Activated T-cell treated with anti-CD3 and anti-CD28 coated beads for 48 hours (primary cell): ENCODE measurements around the gene ZBTB17.
"Not testable (repeated sequence)": the region's sequence is repeated elsewhere in the genome, so short reads cannot be mapped to it uniquely, and the experiment has no call there.

Experiments used
- DNase-seq: peaks from one replicate; pipeline ENCODE4 v3.0.0-alpha.2; 2020; ENCODE audit warnings: low read depth

ZBTB17 gene

GRCh38 chr1:15988856-15989736, 13.2 kb upstream of the ZBTB17 start:
- no peak for DNase-seq

GRCh38 chr1:15985611-15986297, 9.9 kb upstream of the ZBTB17 start:
- no peak for DNase-seq

- no peak for DNase-seq
These were observed 7.4 kb upstream of the ZBTB17 start for GRCh38 chr1:15983275-15983674.

- DNase-seq, result no peak
These were observed 5.8 kb upstream of the ZBTB17 start for GRCh38 chr1:15981679-15982078.

- DNase-seq, result not testable (repeated sequence)
These were observed 2.0 kb upstream of the ZBTB17 start for GRCh38 chr1:15977947-15978346.

GRCh38 chr1:15975358-15975804, 520 bp downstream of the ZBTB17 start:
- DNase-seq, result peak; percentile 80

- DNase-seq, result no peak
These were observed 1.0 kb downstream of the ZBTB17 start for GRCh38 chr1:15974855-15975254.

GRCh38 chr1:15973772-15974171, 2.1 kb downstream of the ZBTB17 start:
- no peak for DNase-seq

GRCh38 chr1:15972409-15972808, 3.5 kb downstream of the ZBTB17 start:
- no peak for DNase-seq

- no peak for DNase-seq
These were observed 5.0 kb downstream of the ZBTB17 start for GRCh38 chr1:15970911-15971310.

GRCh38 chr1:15969321-15969880, 6.5 kb downstream of the ZBTB17 start:
- no peak for DNase-seq

GRCh38 chr1:15968172-15968571, 7.7 kb downstream of the ZBTB17 start:
- DNase-seq, result no peak

- DNase-seq, result no peak
These were observed 9.0 kb downstream of the ZBTB17 start for GRCh38 chr1:15966956-15967344.

GRCh38 chr1:15966081-15966955, 9.6 kb downstream of the ZBTB17 start:
- DNase-seq, result peak; percentile 78

- no peak for DNase-seq
These were observed 10.6 kb downstream of the ZBTB17 start for GRCh38 chr1:15965228-15965767.

GRCh38 chr1:15963968-15964648, 11.8 kb downstream of the ZBTB17 start:
- DNase-seq, result no peak

- DNase-seq, result no peak
These were observed 12.4 kb downstream of the ZBTB17 start for GRCh38 chr1:15963363-15963967.

- no peak for DNase-seq
These were observed 13.1 kb downstream of the ZBTB17 start for GRCh38 chr1:15962671-15963362.

- DNase-seq, result no peak
These were observed 13.7 kb downstream of the ZBTB17 start for GRCh38 chr1:15962176-15962575.

- DNase-seq, result no peak
These were observed 14.4 kb downstream of the ZBTB17 start for GRCh38 chr1:15961492-15961891.
